HepG2 (cell line): ENCODE results near the gene RBM23. TPM values are rescaled to one million over a fixed set of nuclear protein-coding genes. Genes with fewer than 3 reads are reported as not detected.

Source experiments
- ATF3 ChIP-seq: sonication (generic); formaldehyde crosslinking; IDR thresholded peaks from 2 replicates; pipeline ENCODE4 v1.4.0; 2020; ENCODE audit warnings: missing genetic modification reagents
- GPBP1L1 ChIP-seq: sonication (generic); formaldehyde crosslinking; IDR thresholded peaks from 2 replicates; pipeline ENCODE4 v1.5.0; 2020; ENCODE audit warnings: mild to moderate bottlenecking, missing genetic modification reagents
- GTF3A ChIP-seq: sonication (generic); formaldehyde crosslinking; conservative IDR thresholded peaks from 2 replicates; pipeline ENCODE4 v1.4.0; 2020; ENCODE audit warnings: mild to moderate bottlenecking, missing genetic modification reagents
- HNRNPK ChIP-seq: fragments of 200-400 bp; formaldehyde crosslinking; IDR thresholded peaks from 2 replicates; pipeline ENCODE4 v1.6.1; 2018; ENCODE audit warnings: low read length, low read depth, moderate library complexity, mild to moderate bottlenecking; ENCODE audit not compliant: poor library complexity, severe bottlenecking
- IRF9 ChIP-seq: sonication (generic); formaldehyde crosslinking; IDR thresholded peaks from 2 replicates; pipeline ENCODE4 v1.8.0; 2022; ENCODE audit warnings: missing genetic modification reagents, mild to moderate bottlenecking, borderline replicate concordance
- KDM2A ChIP-seq: sonication (generic); formaldehyde crosslinking; IDR thresholded peaks from 2 replicates; pipeline ENCODE4 v1.4.0; 2020; ENCODE audit warnings: low read depth, missing genetic modification reagents, borderline replicate concordance
- MNT ChIP-seq: fragments of 450-650 bp; IDR thresholded peaks from 2 replicates; pipeline ENCODE4 v1.6.1; 2016
- NAIF1 ChIP-seq: sonication (generic); formaldehyde crosslinking; IDR thresholded peaks from 2 replicates; pipeline ENCODE4 v1.5.0; 2020; ENCODE audit warnings: mild to moderate bottlenecking, missing genetic modification reagents, borderline replicate concordance
- NR2F2 ChIP-seq: IDR thresholded peaks from 2 replicates; pipeline ENCODE4 v1.6.1; 2012; ENCODE audit warnings: low read depth, inconsistent platforms, borderline replicate concordance
- PHF20 ChIP-seq: sonication (generic); formaldehyde crosslinking; IDR thresholded peaks from 2 replicates; pipeline ENCODE4 v1.5.0; 2020; ENCODE audit warnings: mild to moderate bottlenecking, missing genetic modification reagents
- PHF5A ChIP-seq: IDR thresholded peaks from one replicate; pipeline ENCODE4 v1.6.1; 2018; ENCODE audit warnings: low read depth, missing genetic modification reagents; ENCODE audit not compliant: unreplicated experiment
- SKIL ChIP-seq: sonication (generic); formaldehyde crosslinking; IDR thresholded peaks from 2 replicates; pipeline ENCODE4 v1.8.0; 2022; ENCODE audit warnings: missing genetic modification reagents, mild to moderate bottlenecking, moderate library complexity, borderline replicate concordance
- TAF1 ChIP-seq: sonication (generic); formaldehyde crosslinking; IDR thresholded peaks from 2 replicates; pipeline ENCODE4 v1.4.0; 2020; ENCODE audit warnings: missing genetic modification reagents
- XRCC5 ChIP-seq: fragments of 200-400 bp; formaldehyde crosslinking; optimal IDR thresholded peaks from 2 replicates; pipeline ENCODE3; 2017; ENCODE audit warnings: mild to moderate bottlenecking, low read length
- YY1 ChIP-seq: IDR thresholded peaks from 2 replicates; pipeline ENCODE4 v1.6.1; 2011; ENCODE audit warnings: low read length, low read depth, moderate library complexity, mild to moderate bottlenecking; ENCODE audit not compliant: insufficient read depth, insufficient replicate concordance
- ZBTB25 ChIP-seq: IDR thresholded peaks from 2 replicates; pipeline ENCODE4 v1.6.1; 2018; ENCODE audit warnings: missing genetic modification reagents
- ZSCAN12 ChIP-seq: sonication (generic); formaldehyde crosslinking; IDR thresholded peaks from 2 replicates; pipeline ENCODE4 v1.9.0; 2021; ENCODE audit warnings: mild to moderate bottlenecking, missing genetic modification reagents
- ZSCAN22 ChIP-seq: sonication (generic); formaldehyde crosslinking; IDR thresholded peaks from 2 replicates; pipeline ENCODE4 v1.4.0; 2020; ENCODE audit warnings: mild to moderate bottlenecking, missing genetic modification reagents
- polyA plus RNA-seq, 8 experiments: library from polyadenylated mRNA; depleted of rRNA in 3 of 8; stranded (reverse) in 7 of 8; unstranded in 1 of 8; fragments of >200 nt; fragmentation: Illumina TruSeq in 4 of 8; extraction: Trizol in 4 of 8; gene quantifications; 2 replicates each; pipeline versions ENCODE4 v1.2.1 to v1.2.3, GENCODE V29; 2011 to 2016; ENCODE audit warnings: low read depth in 4 of 8, missing spikeins in 1 of 8, mixed read lengths in 1 of 8; ENCODE audit not compliant: insufficient read depth in 1 of 8
- total RNA-seq, 5 experiments: library from RNA; depleted of rRNA; stranded (reverse); fragments of >200 nt; fragmentation: Illumina TruSeq; extraction: Trizol; gene quantifications; 2 replicates each; pipeline ENCODE4 v1.2.3, GENCODE V29; 2016; ENCODE audit warnings: low read depth in 1 of 5

The RBM23 gene
- total and polyA plus RNA-seq, 2 of the 13 experiments (the other 11 are each of a cell fraction or from before 2014, with no cell fraction given): 1.5 to 2.1 TPM

- TF ChIP-seq ZSCAN12 (no peak), SKIL (no peak), YY1 (peak; percentile 82), IRF9 (peak; percentile 87), MNT (no peak), TAF1 (CRISPR knock-in tag) (no peak; the same call in 1 of the 2 replicates), NAIF1 (CRISPR knock-in tag) (no peak; the same call in 1 of the 2 replicates), PHF5A (no peak), GTF3A (CRISPR knock-in tag) (no peak; the same call in 1 of the 2 replicates), HNRNPK (no peak), NR2F2 (peak; percentile 50; the same call in 1 of the 2 replicates), PHF20 (CRISPR knock-in tag) (peak; percentile 52; the same call in 1 of the 2 replicates), ZSCAN22 (no peak), GPBP1L1 (CRISPR knock-in tag) (no peak), ATF3 (CRISPR knock-in tag) (peak; percentile 8), XRCC5 (peak; percentile 99), KDM2A (CRISPR knock-in tag) (peak; percentile 97), ZBTB25 (peak; percentile 80; the same call in 1 of the 2 replicates)
Observed at GRCh38 chr14:22852940-22853767, 65.8 kb downstream of the RBM23 start (continued).
